ENCODE measurements around the gene ANKLE2.

The ANKLE2 gene

DNA sequence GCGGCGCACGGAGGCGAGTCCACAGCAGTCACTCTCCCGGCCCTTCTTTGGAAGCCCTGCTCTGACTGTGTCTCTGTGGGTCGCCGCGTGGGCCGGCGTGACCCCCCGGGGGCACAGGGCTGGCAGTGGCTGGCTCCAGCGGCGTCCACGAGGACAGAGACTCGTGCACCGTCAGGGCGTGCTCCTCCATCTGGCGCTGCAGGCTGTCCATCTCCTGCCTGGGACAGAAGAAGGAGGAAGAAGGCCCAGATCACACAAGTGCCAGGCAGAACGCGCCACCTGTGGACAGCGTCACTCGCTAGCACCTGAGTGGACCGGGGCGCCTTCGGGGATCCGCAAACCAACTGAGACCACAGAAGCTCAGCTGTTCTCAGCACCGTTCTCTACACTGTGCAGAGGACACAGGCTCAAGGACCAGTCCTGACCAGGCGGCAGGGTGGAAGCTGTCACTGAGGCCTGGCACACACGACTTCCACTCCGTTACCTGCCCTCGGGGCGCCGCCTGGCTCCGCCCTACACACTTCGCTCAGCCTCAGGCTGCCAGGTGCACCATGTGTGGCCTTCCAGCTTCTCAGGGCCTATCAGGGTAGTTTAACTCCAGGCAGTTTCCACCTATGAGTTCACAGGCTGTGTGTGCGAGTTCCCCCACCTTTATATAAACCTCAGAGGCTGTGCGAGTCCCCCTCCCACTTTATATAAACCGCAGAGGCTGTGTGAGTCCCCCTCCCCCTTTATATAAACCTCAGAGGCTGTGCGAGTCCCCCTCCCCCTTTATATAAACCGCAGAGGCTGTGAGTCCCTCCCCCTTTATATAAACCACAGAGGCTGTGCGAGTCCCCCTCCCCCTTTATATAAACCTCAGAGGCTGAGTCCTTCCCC is 11.7 kb upstream of the ANKLE2 start:
- no peak overlapping the region for H3K4me3 ChIP-seq (ENCODE audit: low read depth, low read length)
- TF ChIP-seq, protein P1, sequence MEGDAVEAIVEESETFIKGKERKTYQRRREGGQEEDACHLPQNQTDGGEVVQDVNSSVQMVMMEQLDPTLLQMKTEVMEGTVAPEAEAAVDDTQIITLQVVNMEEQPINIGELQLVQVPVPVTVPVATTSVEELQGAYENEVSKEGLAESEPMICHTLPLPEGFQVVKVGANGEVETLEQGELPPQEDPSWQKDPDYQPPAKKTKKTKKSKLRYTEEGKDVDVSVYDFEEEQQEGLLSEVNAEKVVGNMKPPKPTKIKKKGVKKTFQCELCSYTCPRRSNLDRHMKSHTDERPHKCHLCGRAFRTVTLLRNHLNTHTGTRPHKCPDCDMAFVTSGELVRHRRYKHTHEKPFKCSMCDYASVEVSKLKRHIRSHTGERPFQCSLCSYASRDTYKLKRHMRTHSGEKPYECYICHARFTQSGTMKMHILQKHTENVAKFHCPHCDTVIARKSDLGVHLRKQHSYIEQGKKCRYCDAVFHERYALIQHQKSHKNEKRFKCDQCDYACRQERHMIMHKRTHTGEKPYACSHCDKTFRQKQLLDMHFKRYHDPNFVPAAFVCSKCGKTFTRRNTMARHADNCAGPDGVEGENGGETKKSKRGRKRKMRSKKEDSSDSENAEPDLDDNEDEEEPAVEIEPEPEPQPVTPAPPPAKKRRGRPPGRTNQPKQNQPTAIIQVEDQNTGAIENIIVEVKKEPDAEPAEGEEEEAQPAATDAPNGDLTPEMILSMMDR (IDR thresholded peaks at IDR 0.05; ENCODE audit: control insufficient read depth, extremely low read depth, insufficient read depth): no peak
- no peak for DNase-seq (ENCODE audit: low read depth)

DNA sequence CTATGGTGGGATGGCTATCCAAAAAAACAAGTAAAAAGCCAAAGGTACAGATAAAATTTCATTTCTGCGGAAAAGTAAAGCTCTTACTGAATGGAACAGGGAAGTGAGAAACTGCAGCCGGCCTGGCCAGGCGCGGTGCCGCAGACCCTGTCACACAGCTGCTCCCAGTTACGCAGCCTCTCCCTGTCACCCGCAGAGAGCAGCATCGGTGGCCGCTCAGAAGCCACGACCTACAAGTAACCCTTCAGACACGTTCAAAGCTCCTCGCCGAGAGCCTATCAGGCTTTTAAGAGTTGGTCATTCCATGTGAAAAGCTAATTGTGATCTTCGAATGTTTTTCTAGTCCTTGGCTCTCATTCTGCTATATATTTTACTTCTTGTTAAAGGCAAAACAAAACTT is 11.0 kb upstream of the ANKLE2 start:
- no peak overlapping the region for H3K4me3 ChIP-seq (ENCODE audit: low read depth, low read length)
- DNase-seq (ENCODE audit: low read depth): no peak
- TF ChIP-seq, protein P1 (IDR thresholded peaks at IDR 0.05; ENCODE audit: control insufficient read depth, extremely low read depth, insufficient read depth): no peak

DNA sequence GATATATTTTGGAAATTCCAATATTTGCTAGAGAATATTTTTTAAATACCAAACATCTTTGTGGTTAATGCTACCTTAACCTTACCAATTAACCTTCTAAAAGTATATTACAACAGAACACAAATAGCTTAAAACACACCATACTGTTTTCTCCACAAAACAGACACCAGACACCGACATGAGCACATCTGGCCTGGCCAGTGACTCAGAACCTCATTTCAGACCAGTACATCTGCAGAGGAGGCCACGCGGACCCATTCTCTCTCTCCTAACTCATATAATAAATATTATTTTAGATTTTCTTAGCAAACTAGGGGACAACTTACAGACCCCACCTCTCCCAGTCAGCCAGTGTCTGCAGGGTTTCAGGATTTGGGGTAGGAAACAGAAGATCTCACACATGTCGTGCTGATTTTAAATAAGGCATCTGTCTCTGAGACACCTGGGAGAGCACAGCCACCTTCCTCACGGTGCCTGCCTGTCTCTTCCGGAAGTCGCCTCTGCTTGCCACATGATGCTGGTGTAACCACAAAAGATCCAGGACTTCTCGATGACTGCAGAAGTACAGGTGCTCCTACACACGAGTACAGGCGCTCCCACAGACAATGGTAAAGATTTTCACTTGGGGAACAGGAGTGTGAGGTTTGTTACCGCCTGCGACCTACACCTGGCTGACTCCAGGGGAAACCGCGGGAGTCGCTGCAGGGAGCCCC is 9.7 kb upstream of the ANKLE2 start:
- DNase-seq (ENCODE audit: low read depth): no peak
- TF ChIP-seq, protein P1 (IDR thresholded peaks at IDR 0.05; ENCODE audit: control insufficient read depth, extremely low read depth, insufficient read depth): no peak
- H3K4me3 ChIP-seq (ENCODE audit: low read depth, low read length): no peak overlapping the region

DNA sequence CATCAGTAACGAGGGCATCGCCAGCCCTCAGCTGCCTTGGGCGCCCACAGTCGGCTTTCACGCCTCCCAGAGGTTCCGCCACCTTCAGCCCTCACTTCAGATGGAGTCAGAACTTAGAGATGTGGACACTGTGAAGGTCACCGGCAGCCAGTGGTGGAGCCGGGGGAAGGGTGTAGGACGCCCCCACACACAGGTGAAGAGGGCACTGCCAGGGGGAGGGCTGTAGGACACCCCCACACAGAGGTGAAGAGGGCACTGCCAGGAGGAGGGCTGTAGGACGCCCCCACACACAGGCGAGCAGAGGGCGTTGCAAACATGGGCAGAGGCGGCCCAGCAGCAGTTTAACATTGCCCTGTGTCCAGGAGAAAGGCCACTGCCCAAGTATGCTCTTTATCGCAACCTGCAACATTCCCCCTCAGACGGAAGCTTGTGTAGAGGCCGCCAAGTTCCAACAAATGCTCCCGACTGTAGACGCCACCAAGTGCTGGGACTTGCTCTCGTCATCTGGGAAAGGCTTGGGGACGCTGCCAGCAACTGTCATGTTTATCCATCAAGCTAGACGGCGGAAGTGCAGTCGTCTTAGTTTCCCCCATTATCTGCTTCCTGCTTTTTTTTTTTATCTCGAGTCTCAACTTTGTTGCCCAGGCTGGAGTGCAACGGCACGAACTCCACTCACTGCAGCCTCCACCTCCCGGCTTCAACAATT is 4.9 kb upstream of the ANKLE2 start:
- no peak for DNase-seq (ENCODE audit: low read depth)
- no peak overlapping the region for H3K4me3 ChIP-seq (ENCODE audit: low read depth, low read length)
- TF ChIP-seq, protein P1 (IDR thresholded peaks at IDR 0.05; ENCODE audit: control insufficient read depth, extremely low read depth, insufficient read depth): no peak

DNA sequence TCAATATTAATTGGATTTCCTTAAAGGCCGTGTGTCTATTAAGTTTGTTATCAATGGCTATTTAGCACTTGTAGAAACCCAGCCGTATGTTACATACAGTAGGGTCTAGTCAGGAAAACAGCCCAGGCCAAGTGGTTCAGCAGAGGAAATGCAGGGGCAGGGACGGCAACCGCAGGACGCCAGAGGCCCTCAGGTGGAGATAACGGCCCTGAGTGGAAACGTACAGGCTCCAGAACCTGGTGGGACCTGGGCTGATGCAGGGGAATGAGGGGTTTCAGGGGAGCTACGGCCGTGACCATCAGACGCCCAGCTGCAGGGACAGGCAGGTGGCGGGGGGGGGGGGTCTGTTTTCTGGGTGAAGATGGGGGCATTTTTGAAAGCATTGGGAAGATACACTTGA is 3.7 kb upstream of the ANKLE2 start:
- no peak overlapping the region for H3K4me3 ChIP-seq (ENCODE audit: low read depth, low read length)

DNA sequence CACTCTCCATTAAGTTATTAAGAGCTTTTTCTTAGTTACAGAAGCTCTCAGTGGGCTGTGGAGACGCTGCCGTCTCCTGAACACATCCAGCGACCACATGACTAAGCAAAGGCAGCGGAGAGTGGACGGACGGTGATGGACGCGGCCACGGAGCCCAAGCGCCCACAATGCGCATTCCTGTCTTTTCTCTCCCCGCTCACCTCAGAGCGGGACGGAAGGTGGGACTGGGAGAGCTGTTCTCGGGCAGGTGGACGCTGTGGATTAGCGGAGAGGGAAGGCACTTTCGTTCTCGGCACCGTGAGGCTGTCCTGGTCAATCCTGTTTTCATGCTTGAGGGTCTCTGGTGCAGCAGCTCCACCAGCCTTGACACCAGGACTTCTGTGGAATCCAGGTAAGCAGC is 2.6 kb upstream of the ANKLE2 start:
- H3K4me3 ChIP-seq (ENCODE audit: low read depth, low read length): no peak overlapping the region
- no peak for DNase-seq (ENCODE audit: low read depth)
- TF ChIP-seq, protein P1 (IDR thresholded peaks at IDR 0.05; ENCODE audit: control insufficient read depth, extremely low read depth, insufficient read depth): no peak

More for the DNA sequence above, 3.7 kb upstream of the ANKLE2 start:
- no peak for DNase-seq (ENCODE audit: low read depth)
- TF ChIP-seq, protein P1 (IDR thresholded peaks at IDR 0.05; ENCODE audit: control insufficient read depth, extremely low read depth, insufficient read depth): no peak
